Muscle layer of colon (tissue), 2 donors: Measurements from ENCODE around the gene PRCP.
"Not testable (repeated sequence)": the region's sequence is repeated elsewhere in the genome, so short reads cannot be mapped to it uniquely, and the experiment has no call there.

Source experiments
- H3K27ac ChIP-seq: one replicate; pipeline ENCODE4 v1.7.0; 2013; ENCODE audit warnings: low read depth, mild to moderate bottlenecking, low read length, moderate library complexity
- H3K27me3 ChIP-seq, 2 donors: one replicate each; pipeline ENCODE4 v1.7.0; 2013; ENCODE audit warnings: low read length in 2 of 2, mild to moderate bottlenecking in 2 of 2; ENCODE audit not compliant: insufficient read depth in 2 of 2, control insufficient read depth in 1 of 2
- H3K36me3 ChIP-seq: one replicate; pipeline ENCODE4 v1.7.0; 2013; ENCODE audit warnings: mild to moderate bottlenecking, low read length; ENCODE audit not compliant: insufficient read depth
- H3K4me1 ChIP-seq: one replicate; pipeline ENCODE4 v1.7.0; 2013; ENCODE audit warnings: mild to moderate bottlenecking, low read length; ENCODE audit not compliant: insufficient read depth
- H3K4me3 ChIP-seq, 2 donors: one replicate each; pipeline ENCODE4 v1.7.0; 2013; ENCODE audit warnings: low read length in 2 of 2, low read depth in 1 of 2, mild to moderate bottlenecking in 1 of 2, moderate library complexity in 1 of 2
- H3K9ac ChIP-seq: one replicate; pipeline ENCODE4 v1.7.0; 2013; ENCODE audit warnings: low read length
- H3K9me3 ChIP-seq: one replicate; pipeline ENCODE4 v1.7.0; 2013; ENCODE audit warnings: mild to moderate bottlenecking, low read length
- donor health status: abdominal sarcoma.
- donor health status: Adenocarcinoma of cecum.

PRCP gene

GRCh38 chr11:82930229-82930628 is 30.0 kb upstream of the PRCP start:
- Histone ChIP-seq H3K9ac (no peak overlapping the region), H3K4me1 (no peaks in the 10 kb centered on the region), H3K36me3 (no peaks in the 10 kb centered on the region), H3K27me3 (no peaks in the 10 kb centered on the region), H3K9me3 (no peaks in the 10 kb centered on the region), H3K27ac (no peak overlapping the region), H3K4me3 (no peak overlapping the region)

GRCh38 chr11:82929121-82929520 is 28.9 kb upstream of the PRCP start:
- H3K27ac ChIP-seq = no peak overlapping the region
- no peaks in the 10 kb centered on the region for H3K4me1 ChIP-seq
- no peak overlapping the region for H3K4me3 ChIP-seq
- no peaks in the 10 kb centered on the region for H3K27me3 ChIP-seq
- H3K36me3 ChIP-seq = no peaks in the 10 kb centered on the region
- H3K9ac ChIP-seq = no peak overlapping the region
- H3K9me3 ChIP-seq = no peaks in the 10 kb centered on the region

DNA sequence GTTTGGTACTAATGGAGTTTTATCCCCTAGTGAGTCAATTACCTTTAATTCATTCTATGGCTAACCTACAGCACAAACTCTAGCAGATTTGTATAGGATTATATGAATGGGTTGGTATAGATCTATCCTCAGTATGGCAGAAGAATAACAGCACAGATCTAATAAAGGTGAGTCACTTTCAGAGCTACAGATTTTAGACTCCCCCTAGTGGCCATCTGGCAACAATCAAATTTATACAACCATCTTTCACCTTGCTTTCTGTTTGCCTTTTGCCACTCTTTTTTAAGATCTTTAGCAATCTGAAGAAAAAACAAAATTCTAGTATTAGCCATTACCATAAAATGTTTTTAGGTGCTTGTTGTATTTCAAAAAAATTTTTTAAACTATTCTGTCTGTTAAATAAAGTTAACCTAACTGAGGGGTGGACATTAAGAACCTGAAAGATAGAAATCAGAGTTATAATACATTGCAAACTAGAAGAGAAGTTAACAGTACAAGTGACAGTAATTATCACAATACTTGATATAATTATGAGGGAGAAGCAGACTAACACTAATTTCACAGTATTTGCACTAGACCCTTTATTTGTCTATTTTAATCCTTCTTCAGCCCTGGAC is 27.1 kb upstream of the PRCP start:
- H3K27ac ChIP-seq = no peak overlapping the region
- no peak overlapping the region for H3K4me3 ChIP-seq
- no peak overlapping the region for H3K9ac ChIP-seq
- H3K9me3 ChIP-seq = no peaks in the 10 kb centered on the region
- H3K36me3 ChIP-seq = no peaks in the 10 kb centered on the region
- no peaks in the 10 kb centered on the region for H3K27me3 ChIP-seq
- no peaks in the 10 kb centered on the region for H3K4me1 ChIP-seq

DNA sequence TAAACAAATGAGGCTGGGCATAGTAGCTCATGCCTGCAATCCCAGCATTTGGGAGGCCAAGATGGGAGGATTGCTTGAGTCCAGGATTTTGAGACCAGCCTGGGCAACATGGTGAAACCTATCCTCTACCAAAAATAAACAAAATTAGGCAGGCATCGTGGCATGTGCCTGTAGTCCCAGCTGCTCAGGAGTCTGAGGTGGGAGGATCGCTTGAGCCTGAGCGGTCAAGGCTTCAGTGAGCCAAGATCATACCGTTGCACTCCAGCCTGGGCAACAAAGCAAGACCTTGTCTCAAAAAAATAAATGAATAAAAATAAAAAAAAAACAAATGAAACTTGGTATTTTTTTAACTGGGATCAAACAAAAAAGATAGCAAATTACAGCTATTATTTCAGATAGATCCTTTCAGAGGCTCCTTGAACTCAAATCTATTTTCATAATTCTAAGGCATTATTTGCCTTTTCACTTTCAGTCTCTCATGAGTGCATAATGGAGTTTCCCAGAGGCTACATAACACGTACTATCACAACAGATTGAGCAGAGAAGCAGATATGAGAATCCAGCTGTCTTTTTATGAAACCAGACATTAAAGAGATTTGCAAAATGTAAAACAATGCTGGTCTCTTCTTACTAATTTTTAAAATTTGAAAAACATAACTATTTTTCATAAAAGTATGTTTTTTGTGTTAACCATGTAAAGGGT is 24.4 kb upstream of the PRCP start:
- Histone ChIP-seq H3K9ac (no peak overlapping the region), H3K27ac (no peak overlapping the region), H3K4me3 (no peak overlapping the region), H3K9me3 (no peaks in the 10 kb centered on the region), H3K36me3 (no peaks in the 10 kb centered on the region), H3K4me1 (no peaks in the 10 kb centered on the region), H3K27me3 (no peaks in the 10 kb centered on the region)

GRCh38 chr11:82922396-82923173 is 22.4 kb upstream of the PRCP start:
- not testable (repeated sequence) for H3K9me3 ChIP-seq, H3K27ac ChIP-seq, H3K4me3 ChIP-seq, H3K4me1 ChIP-seq, H3K9ac ChIP-seq, H3K27me3 ChIP-seq, H3K36me3 ChIP-seq

GRCh38 chr11:82920227-82920626 is 20.0 kb upstream of the PRCP start:
- not testable (repeated sequence) for H3K36me3 ChIP-seq, H3K9me3 ChIP-seq, H3K4me3 ChIP-seq, H3K27me3 ChIP-seq, H3K9ac ChIP-seq, H3K4me1 ChIP-seq, H3K27ac ChIP-seq

DNA sequence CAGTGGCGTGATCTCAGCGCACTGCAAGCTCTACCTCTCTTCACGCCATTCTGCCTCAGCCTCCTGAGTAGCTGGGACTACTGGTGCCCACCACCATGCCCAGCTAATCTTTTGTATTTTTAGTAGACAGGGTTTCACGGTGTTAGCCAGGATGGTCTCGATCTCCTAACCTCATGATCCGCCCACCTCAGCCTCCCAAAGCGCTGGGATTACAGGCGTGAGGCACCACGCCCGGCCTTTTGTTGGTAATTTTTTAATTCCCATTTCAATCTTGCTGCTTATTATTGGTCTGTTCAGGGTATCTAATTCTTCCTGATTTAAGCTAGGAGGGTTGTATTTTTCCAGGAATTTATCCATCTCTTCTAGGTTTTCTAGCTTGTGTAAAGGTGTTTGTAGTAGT is 19.6 kb upstream of the PRCP start:
- H3K4me1 ChIP-seq, H3K27ac ChIP-seq, H3K27me3 ChIP-seq, H3K9me3 ChIP-seq, H3K36me3 ChIP-seq, H3K9ac ChIP-seq, H3K4me3 ChIP-seq: not testable (repeated sequence)

GRCh38 chr11:82909015-82909640 is 8.9 kb upstream of the PRCP start:
- Histone ChIP-seq H3K9me3 (no peaks in the 10 kb centered on the region), H3K27ac (no peak overlapping the region), H3K4me1 (no peaks in the 10 kb centered on the region), H3K36me3 (no peaks in the 10 kb centered on the region), H3K9ac (no peak overlapping the region), H3K4me3 (no peak overlapping the region), H3K27me3 (no peaks in the 10 kb centered on the region)

DNA sequence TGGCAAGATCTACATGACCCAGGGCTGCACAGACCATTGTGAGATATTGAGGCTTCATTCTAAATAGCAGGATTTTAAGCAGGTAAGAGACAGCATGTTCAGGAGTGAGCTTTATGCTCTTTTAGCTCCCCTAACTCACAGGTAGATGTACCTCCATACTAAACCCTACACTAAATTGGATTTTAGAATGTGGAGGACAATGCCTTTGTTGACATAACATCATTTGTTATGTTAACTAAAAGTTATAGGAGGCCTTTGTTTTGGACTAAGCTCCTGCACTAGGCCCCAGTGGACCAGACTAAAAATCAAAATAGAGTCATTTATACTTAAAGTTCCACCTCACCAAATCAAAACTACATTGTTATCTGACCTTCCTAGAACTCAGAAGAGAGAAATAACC is 8.1 kb upstream of the PRCP start:
- no peak overlapping the region for H3K9ac ChIP-seq
- no peak overlapping the region for H3K4me3 ChIP-seq
- H3K9me3 ChIP-seq = no peaks in the 10 kb centered on the region
- no peaks in the 10 kb centered on the region for H3K4me1 ChIP-seq
- no peaks in the 10 kb centered on the region for H3K27me3 ChIP-seq
- H3K36me3 ChIP-seq = no peaks in the 10 kb centered on the region
- no peak overlapping the region for H3K27ac ChIP-seq

- Histone ChIP-seq H3K36me3 (no peaks in the 10 kb centered on the region), H3K27ac (no peak overlapping the region), H3K9me3 (no peaks in the 10 kb centered on the region), H3K4me3 (no peak overlapping the region), H3K9ac (no peak overlapping the region), H3K4me1 (no peaks in the 10 kb centered on the region), H3K27me3 (no peaks in the 10 kb centered on the region)
These were observed 7.1 kb upstream of the PRCP start for GRCh38 chr11:82907371-82907770.

DNA sequence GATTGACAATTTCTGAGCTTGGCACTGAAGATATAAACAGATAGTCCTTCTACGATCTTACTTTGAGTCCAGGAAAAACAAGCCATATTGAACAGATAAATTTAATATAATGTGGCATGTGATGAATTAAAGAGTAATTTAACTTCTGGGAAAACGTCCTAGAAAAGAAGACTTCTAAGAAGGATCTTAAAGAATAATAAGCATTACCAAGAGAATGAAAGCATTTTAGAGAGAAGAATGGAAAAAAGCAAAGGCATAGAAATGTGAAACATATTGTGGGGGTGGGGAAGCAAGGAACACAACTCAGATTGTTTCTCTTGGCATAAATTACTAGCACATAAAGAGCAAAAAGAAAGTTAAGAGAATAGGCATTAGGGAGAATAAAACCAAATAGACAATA is 6.7 kb upstream of the PRCP start:
- Histone ChIP-seq H3K4me1 (peaks cover 3% of the 10 kb centered on the region), H3K27me3 (no peaks in the 10 kb centered on the region), H3K4me3 (no peak overlapping the region), H3K9ac (no peak overlapping the region), H3K36me3 (no peaks in the 10 kb centered on the region), H3K27ac (no peak overlapping the region), H3K9me3 (no peaks in the 10 kb centered on the region)
